GM19239 (cell line): ENCODE data around the gene EPX.

Experiments
- DNase-seq: peaks from one replicate; pipeline ENCODE4 v3.0.0; 2011; ENCODE audit warnings: low spot score; ENCODE audit not compliant: insufficient read length
- FAIRE-seq: peaks from 2 replicates; lab custom pipeline; 2011; peaks lifted over from hg19 to GRCh38; lab: Jason Lieb, UNC

EPX gene

DNA sequence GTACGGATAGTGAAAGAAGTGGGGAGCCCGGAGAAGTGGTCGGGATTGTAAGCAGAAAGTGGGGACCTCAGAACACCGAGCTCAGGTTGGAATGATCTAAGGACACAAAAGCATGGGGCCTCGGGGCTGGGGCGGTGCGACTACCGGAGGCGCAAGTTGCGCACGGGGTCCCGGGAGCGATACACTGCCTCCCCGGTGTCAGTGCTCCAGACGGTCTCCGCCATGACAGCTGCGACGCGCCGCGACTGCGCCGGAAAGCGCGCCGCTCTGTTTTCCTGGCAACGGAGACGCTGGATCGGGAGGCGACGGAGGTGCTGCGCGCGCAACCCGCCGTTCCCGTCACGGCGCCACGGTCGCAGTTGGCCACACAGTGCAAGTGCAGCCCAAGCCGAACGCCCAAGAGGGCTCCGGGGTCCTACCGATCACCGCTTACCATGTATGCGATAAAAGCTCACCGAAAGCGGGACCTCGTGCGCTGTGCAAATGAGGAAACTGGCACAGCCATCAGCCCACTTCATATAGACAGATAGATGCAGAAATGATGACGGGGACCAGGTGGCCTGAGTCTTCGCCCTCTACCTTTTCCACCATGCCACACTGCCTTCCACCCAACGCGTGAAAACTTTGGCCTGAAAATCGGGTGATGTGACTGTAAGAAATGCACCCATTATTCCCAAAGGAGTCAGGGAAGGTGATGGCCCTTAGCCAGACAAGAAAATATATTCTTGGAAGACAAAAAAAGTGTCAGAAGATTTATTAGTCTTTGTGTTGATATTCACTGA lies 26.7 kb downstream of the EPX start, which contains the start of gene MKS1:
MKS1 (minus strand) TSS at position 249 of the 782 bp plus-strand sequence; CDS start at position 224, 25 bp downstream.
- FAIRE-seq, result peak; percentile 94

DNA sequence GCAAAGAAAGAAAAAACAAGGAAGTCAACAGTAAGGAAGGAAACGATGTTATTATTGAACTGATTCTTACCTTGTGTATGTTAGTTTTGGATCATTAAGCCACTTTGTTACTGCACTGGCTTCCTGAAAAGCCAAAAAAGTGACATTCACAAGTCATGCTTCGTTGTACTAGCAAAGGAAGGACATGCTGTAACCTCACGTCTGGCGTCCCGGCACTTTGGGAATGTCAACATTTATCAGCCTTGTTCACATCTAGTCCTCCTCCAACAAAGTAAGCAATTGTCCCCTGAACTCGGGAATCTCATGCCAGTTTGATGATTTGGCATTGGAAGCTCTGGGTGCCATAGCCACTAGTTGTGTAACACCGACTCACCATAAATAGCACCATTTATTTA lies 27.3 kb downstream of the EPX start:
- DNase-seq (no peak), FAIRE-seq (no peak)

More for the DNA sequence above, 26.7 kb downstream of the EPX start, which contains the start of gene MKS1:
- peak; percentile 91 for DNase-seq

DNA sequence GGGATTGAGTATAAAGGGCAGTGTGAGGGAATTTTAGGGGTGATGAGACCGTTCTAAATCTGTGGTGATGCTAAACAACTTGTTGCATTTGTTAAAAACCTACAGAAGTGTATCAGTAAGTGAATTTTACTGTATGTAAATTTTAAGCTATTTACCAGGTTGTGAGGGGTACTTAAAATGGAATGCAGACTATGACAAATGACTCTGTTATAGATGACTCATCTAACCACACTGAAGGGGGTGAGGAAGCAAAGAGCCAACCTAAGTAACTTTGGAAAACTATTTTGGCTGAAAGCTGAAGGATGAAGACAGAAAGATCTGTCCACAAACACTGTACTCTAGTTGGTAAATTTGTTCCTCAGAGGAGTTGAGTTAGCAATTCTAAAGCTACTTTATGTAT lies 31.8 kb downstream of the EPX start:
- DNase-seq, result no peak
- FAIRE-seq, result no peak

DNA sequence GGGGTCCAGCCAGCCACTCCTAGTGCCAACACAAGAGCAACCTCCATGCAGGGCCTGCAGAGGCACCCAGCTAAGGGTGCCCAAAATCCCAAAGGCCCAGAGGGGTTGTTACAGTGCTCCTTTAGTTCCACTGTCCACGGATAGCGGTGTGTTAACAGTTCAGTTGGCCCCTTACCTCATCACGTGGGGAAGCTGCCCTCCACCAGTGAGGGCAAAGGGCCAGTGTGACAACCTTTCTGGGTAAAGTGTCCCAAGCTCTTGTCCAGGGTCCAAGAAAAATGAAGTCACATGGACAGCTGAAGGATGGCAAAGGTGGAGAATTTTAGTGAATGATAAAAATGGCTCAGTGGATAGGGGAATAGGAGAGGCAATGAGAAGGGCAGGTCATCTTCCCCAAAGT lies 35.2 kb downstream of the EPX start:
- FAIRE-seq (no peak), DNase-seq (no peak)

DNA sequence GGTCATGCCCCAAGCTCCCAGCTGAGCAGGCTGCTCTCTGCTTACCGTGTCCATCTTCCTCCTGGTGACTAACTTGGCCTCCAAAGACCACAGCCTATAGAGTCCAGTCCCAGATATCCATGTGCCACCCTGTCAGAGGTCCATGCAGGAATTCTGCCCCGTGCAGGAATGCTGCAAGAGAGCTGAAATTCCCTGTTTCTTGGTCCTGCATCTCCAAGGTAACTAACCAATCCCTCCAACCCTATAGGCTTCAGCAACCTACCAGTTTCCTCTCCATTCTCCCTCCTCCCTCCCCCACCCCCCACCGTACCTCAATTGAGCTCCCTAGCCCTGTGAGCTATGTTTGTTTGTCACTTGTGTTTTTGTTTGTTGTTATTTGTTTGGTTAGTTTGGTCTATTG lies 36.2 kb downstream of the EPX start:
- FAIRE-seq (no peak), DNase-seq (no peak)

DNA sequence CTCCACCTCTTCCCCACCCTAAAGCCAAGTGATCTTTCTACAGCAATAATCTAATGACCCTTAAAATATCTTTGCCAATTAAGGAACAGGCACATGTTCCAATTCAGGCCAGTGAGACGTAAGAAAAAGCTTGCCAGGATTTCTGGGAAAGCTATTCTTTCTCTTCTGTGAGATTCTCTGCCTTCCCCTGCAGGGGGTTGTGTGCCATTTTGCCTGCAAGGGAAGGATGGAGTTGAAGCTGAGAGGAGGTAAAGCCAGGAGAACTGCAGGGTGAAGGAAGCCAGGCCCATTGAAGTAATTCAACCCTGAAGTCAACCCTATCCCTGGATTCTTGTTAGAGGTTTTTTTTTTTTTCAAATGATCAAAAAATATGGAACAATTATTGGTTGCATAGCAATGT lies 36.9 kb downstream of the EPX start:
- FAIRE-seq, result no peak

DNA sequence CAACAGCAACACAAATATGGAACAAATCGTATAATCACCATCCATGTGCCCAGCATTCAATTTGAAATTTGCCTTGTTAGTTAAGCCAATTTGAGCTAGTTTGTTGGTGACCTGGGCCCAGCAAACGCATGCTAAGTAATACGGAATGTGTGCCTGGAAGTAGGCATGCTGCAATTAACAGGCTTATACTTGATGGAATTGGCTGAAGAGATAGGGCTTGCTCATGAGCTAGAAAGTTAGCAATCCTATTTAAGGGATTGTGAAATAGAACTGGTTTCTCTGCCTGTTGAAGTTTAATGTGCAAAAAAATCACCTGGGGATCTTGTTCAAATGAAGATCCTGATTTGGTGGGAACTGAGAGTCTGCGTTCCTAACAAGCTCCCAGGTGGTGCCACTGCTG lies 37.4 kb downstream of the EPX start:
- no peak for DNase-seq
- no peak for FAIRE-seq

More for the DNA sequence above, 36.9 kb downstream of the EPX start:
- DNase-seq, result no peak

DNA sequence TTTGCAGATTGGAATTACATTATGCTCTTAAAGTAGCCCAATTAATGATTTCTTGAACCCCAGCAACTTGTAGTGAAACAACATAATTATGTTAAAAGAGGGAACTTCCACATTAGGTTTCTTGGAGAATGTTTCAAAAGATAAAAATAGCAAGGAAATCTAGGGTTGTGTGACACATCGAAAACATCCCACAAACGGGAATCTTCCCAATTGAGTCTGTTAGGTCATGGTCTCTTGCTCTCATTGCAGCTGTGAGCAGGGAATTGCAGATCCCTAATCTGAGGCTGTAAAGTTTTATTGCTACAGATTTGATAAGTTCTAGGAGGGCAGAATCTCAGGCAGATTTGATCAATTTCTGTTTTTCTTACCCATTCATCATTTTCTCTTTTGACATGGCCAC lies 39.1 kb downstream of the EPX start:
- FAIRE-seq (no peak), DNase-seq (no peak)

DNA sequence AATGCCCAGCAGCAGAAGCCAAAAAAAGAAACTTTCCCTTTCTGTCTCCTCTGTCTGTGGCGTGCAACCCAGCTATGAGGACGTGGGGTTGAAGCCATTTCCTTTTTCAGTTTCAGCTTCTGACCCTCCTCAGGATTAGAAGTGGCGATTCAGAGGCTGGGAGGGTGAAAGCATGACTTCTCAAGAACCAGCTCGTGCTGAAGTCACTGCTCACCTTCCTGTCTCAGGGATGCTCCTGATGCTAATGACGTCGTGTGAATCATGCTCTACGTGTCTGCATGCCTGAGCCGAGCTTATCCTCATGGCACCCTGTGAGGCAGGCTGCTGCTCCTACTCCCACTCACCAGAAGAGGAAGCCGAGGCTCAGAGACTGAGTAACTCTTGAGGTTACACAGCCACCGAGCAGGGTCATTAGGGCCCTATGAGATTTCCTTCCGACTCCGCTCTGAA lies 40.2 kb downstream of the EPX start:
- FAIRE-seq (peak; percentile 95), DNase-seq (peak; percentile 43)

DNA sequence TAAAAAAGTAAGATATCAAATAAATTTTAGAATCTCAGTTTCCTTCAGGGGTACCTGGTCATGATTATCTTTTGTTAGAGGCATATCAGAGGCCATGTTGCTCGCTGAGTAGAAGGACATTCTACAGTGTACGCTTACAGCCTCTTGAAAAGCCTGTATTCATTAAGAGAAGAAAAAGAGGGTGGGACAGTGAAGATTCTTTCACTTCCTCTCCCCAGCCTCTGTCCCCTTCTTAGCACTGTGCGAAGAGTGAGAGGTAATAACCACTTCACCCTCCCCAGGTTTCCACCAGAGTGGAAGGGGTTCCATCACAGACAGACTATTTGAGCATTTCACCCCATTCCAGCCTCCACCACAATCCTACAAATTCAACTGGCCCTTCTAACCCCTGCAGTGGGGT lies 41.0 kb downstream of the EPX start:
- FAIRE-seq, result peak; percentile 68
- DNase-seq, result no peak

DNA sequence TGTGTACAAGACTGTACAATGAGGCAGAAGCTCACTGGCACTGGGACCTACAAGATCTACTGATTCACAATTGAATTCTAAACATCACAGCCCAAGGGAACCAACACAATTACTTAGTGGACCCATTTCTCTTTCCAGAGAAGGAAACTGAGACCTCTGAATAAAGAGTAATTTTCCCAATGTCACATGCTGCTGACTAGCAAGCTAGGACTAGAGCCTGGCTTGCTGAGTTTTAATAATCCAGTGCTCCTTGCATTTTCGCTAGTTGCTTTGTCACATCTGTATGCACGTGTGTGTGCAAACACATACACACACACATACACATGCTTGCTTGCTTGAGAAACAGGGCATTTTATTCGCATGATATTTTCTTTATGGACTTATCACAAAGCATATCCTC lies 42.0 kb downstream of the EPX start:
- no peak for FAIRE-seq
- no peak for DNase-seq

DNA sequence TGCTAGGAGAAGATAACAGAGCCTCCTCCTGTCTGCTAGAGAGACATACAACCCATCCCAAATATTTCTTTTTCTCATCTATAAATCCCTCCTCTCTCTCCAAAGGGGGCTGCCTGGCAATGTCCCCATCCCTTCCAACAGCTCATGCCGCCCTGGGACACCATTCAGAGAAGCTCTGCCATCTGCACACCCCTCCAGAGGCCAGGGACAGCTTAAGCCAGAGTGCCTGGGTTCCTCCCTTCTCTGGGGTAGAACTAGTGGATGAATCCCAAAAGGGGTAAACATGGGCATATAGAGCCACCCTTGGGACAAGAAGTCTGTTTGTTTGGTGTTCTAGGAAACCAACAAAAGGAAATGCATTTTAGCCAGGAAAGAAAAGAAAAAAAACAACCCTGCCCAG lies 43.3 kb downstream of the EPX start:
- DNase-seq (no peak), FAIRE-seq (no peak)

DNA sequence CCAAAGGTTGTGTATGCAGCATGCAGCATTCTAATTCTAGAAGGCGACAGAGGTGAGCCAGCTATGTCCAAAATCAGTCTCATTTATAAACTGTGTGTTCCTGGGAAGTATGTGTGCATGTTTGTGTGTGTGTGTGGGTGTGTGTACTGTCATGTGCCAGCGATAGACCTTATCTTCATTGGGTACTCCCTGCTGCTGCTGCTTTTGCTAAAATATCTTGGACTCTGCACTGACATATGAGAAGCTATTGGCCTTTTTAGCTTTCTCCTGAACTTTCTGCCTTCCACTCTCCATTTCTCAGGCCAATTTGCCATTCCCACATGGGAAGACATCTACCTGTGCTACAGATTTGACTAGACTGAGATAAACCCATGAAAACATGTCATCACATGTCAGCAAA lies 43.9 kb downstream of the EPX start:
- DNase-seq, result no peak
- FAIRE-seq, result no peak

DNA sequence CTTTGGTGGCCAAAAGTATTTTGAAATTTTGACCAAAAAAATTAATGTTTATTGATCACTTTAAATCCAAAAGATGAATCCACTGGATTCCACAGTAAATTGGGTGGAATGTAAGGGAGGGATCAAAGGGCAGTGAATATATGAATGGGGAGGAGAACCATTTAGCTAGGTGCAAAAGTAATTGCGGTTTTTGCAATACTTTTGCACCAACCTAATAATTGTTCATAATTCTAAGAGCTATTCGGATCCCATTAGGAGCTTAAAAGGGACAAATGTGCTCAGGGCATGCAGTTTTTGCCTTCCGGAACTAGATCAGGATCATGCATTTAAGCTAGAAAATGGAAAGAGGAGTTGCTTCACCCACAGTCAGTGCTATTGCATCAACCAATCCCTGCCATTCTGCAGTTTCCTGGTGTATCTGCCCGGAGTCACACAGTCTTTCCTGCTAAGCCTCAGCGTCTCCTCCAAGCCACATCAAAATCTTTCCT lies 45.7 kb downstream of the EPX start, which contains the start of gene LPO:
LPO (plus strand) TSS at position 438 of the 488 bp plus-strand sequence. CDS start 4,396 bp downstream, outside the sequence.
- no peak for FAIRE-seq
- no peak for DNase-seq

DNA sequence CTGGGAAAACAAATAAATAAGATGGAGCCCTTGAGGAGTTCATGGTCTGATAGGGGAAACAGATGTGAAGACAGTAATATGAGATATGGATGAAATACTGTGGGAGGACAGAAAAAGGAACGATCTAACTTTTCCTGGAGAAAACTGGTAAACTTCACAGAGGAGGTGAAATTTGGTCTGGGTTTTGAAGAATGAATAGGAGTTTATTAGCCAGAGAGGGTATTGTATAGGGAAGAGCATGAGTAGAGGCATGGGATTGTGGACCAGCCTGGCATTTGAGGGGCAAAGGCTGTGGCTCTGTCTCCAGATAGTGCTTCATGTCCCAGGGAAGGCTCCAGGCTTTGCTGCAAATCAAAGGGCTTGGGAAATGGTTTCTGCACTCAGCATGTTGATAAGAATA lies 47.5 kb downstream of the EPX start:
- DNase-seq, result no peak
- no peak for FAIRE-seq

DNA sequence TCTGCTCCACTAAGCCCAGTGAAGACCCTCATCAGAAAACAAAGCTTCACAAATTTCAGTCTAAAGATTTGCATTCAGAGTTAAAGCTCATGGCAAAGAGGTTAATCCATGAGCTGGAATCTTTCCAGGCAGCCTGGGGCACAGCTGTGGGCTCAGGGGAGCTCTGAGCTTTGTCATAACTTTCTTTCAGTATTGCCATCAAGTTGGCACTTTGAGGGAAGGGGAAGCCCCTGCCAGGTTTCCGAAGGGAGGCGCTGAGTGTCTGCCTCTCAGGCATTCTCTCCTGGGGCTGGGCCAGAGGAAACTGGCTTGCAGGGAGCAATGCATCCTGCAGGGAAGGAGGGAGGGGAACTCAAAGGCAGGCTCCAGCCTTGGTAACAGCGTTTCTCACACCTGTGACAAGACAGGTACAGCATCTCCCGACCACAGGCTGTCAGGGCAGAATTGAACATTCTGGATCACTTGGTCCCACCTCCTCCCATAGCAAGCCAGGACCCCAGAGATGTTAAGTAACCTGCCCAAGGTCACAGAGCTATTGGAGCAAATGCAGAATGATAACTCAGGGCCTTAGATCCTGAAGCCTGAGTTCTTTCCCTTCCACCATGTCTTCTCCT lies 49.8 kb downstream of the EPX start:
- FAIRE-seq (no peak), DNase-seq (no peak)

DNA sequence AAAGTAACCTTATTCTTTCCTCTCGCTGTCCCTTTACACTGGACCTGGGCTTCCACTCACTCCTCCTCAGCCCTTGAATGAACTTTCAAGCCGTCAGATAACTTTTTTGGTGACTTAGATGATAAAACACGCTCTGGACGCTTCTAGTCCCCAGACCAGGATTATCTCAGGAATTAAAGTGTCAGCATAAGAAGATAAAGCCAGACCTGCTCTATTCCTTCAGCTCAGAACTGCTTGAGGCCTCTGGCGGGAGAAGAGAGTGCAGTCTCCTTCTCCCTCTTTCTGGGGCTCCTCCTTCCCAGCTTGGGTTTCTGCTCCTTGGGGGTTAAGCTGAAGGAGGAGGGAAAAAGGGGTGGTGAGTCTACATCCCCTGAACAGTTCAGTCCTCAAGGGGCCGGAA lies 52.4 kb downstream of the EPX start:
- FAIRE-seq (no peak), DNase-seq (no peak)

DNA sequence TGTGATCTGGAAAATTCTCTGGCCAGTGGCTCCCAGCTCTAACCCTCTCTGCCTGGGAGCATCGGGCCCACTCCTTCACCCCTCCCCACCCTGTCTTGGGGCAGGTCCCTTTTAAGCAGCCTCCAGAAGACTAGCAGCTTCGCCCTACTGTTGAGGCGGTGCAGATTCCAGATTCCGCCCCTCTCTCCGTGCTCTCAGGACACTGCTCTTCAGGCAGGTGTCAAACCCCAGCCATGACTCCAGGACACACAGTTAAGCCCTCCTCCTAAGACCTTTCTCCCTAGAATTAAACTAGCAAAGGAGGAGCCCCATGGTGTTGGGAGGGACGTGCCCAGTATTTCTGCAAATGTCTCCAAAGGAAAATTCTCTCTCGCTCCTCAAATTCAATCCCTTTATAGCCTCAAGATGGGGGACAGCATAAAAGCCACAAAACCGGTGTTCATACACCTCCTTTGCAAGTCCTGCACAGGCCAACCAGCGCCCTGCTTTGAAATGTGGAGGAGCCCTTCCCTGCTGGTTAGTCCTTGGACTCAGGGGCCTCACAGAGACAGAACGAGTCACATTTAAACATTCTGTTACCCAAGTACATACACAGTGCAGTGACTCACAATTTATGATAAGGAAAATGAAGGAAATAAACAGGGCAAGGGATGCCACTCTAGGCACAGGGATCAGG lies 53.0 kb downstream of the EPX start:
- no peak for DNase-seq

DNA sequence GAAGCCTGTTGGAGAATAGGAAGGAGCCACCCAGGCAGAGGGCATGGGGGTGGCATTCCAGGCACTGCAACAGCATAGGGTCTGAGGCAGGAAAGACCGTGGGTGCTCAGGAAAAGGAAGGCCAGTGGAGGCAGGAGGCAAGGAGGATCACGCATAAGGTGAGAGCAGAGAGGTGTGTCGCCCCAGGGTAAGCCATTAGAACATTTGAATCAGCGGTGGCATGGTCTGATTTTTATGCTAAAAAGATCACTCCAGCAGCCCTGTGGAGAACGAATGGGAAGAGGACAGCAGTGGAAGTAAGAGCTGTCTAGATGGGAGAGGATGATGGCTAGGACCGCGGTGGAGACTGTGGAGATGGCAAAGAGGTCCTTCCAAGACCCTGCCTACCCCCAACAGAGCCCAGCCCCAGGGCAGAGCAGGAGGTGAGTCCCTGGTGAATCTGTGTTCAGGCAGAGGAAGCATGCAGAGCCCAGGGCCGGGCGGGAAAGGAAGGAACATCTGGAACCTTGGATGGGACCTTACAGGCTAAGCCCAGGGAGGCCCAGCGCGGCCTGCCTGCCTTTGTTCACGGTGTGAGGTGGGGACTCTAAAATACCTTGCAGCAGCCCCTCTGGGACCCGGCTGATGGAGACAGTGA lies 53.7 kb downstream of the EPX start:
- FAIRE-seq (no peak), DNase-seq (no peak)

More for the DNA sequence above, 53.0 kb downstream of the EPX start:
- FAIRE-seq, result no peak

DNA sequence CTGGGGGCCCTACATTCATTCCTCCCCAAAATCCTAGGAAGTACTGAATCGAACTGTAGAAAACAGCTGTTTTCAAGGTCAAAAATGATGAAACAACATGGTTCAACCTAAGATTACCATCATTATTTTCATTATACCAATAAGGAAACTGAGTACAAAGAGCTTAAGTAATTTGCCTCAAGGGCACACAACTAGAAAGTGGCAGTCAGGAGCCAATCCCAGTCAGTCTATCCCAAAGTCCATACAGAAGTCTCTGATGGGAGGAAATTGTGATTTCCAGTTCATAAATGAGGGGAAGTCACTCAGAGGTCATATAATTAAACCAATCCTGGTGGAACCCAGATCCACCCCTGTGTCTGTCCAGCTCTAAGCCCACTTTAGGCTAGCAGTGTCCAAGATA lies 54.3 kb downstream of the EPX start:
- no peak for FAIRE-seq
- DNase-seq, result no peak
